ENCODE measurements around the gene DMGDH. TPM values are rescaled to one million over a fixed set of nuclear protein-coding genes. Genes with fewer than 3 reads are reported as not detected.

Gene DMGDH
- total RNA-seq, 2 experiments from 2014 or later, result 0.50 TPM; not detected in 1

DNA sequence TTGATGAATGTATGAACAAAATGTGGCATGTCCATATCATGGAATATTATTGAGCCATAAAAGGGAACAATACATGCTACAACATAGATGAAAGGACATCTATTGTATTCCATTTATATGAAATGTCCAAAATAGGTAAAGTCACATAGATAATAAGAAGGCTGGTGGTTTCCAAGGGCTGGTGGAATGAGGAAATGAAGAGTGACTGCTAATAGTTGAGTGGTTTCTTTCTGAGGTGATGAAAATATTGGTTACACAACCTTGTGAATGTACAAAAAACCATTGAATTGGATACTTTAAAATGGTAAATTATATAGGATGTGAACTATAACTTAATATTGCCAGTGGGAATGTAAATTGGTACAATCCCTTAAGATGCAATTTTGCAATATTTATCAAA is 89.6 kb downstream of the DMGDH start:
- H3K4me3 Mint-ChIP-seq, result peak overlapping the region; percentile 12
- H3K27ac ChIP-seq (ENCODE audit: low read depth in 1 of 2, low read length in 2 of 2), result no peak overlapping the region
- ChIA-PET POLR2A (no interaction called here), CTCF (no interaction called here)
- TF ChIP-seq CTCF (IDR thresholded peaks at IDR 0.05), result no peak
- peaks cover 7% of the 10 kb centered on the region for H3K4me1 ChIP-seq (ENCODE audit: insufficient read depth, low read length)
- no peak overlapping the region for H3K27ac Mint-ChIP-seq
- H3K4me1 Mint-ChIP-seq (ENCODE audit: low read depth), result peaks cover 24% of the 10 kb centered on the region
- intact Hi-C loops (cut with DNase I, micrococcal nuclease), result loop anchor here in 1 of 2 experiments (5.0 to 10.0 kb wide), 7 partner anchors 127 to 1945 kb away; partner anchors contain the start of genes AGGF1, AP3B1 and TENT2
- DNase-seq, result peak in 1 of 14 experiments; percentile 16
- H3K9me3 ChIP-seq (ENCODE audit: control insufficient read depth in 1 of 2, insufficient read depth in 1 of 2, low read length in 2 of 2), result no peaks in the 10 kb centered on the region
- no peaks in the 10 kb centered on the region for H3K27me3 ChIP-seq (ENCODE audit: control insufficient read depth in 1 of 2, insufficient read depth in 2 of 2, low read length in 2 of 2)
- H3K4me3 ChIP-seq (ENCODE audit: low read length), result no peak overlapping the region
- no peaks in the 10 kb centered on the region for H3K27me3 Mint-ChIP-seq
- no peak for ATAC-seq (ENCODE audit: poor library complexity)
- no peaks in the 10 kb centered on the region for H3K9me3 Mint-ChIP-seq
- H3K36me3 Mint-ChIP-seq (ENCODE audit: low read depth), result peaks cover 5% of the 10 kb centered on the region
- no peaks in the 10 kb centered on the region for H3K36me3 ChIP-seq (ENCODE audit: insufficient read depth, low read length)

GRCh38 chr5:78979117-78979742 is 90.2 kb downstream of the DMGDH start:
- CTCF ChIA-PET, result no interaction called here
- ATAC-seq (ENCODE audit: poor library complexity) (no peak), DNase-seq (no peak)
- Mint-ChIP-seq H3K27ac (no peak overlapping the region), H3K36me3 (ENCODE audit: low read depth) (peaks cover 2% of the 10 kb centered on the region), H3K4me1 (ENCODE audit: low read depth) (peaks cover 22% of the 10 kb centered on the region), H3K27me3 (no peaks in the 10 kb centered on the region), H3K9me3 (no peaks in the 10 kb centered on the region), H3K4me3 (no peak overlapping the region)
- Histone ChIP-seq H3K27ac (ENCODE audit: low read depth in 1 of 2, low read length in 2 of 2) (no peak overlapping the region), H3K4me3 (ENCODE audit: low read length) (no peak overlapping the region), H3K4me1 (ENCODE audit: insufficient read depth, low read length) (peaks cover 7% of the 10 kb centered on the region), H3K36me3 (ENCODE audit: insufficient read depth, low read length) (no peaks in the 10 kb centered on the region), H3K9me3 (ENCODE audit: control insufficient read depth in 1 of 2, insufficient read depth in 1 of 2, low read length in 2 of 2) (no peaks in the 10 kb centered on the region), H3K27me3 (ENCODE audit: control insufficient read depth in 1 of 2, insufficient read depth in 2 of 2, low read length in 2 of 2) (no peaks in the 10 kb centered on the region)
- intact Hi-C loops (cut with DNase I, micrococcal nuclease), result loop anchor here in 1 of 2 experiments (5.0 kb wide), 1 partner anchor 128 kb away; no protein-coding TSS in a partner anchor
- POLR2A ChIA-PET, result no interaction called here
- no peak for TF ChIP-seq CTCF (IDR thresholded peaks at IDR 0.05)

- ChIA-PET CTCF (no interaction called here), POLR2A (no interaction called here)
- Mint-ChIP-seq H3K36me3 (ENCODE audit: low read depth) (no peaks in the 10 kb centered on the region), H3K27ac (no peak overlapping the region), H3K9me3 (no peaks in the 10 kb centered on the region), H3K27me3 (no peaks in the 10 kb centered on the region), H3K4me1 (ENCODE audit: low read depth) (no peaks in the 10 kb centered on the region), H3K4me3 (no peak overlapping the region)
- no peak for TF ChIP-seq CTCF (IDR thresholded peaks at IDR 0.05)
- DNase-seq (no peak), ATAC-seq (ENCODE audit: poor library complexity) (no peak)
- H3K4me3 ChIP-seq (ENCODE audit: low read length), result no peak overlapping the region
- H3K36me3 ChIP-seq (ENCODE audit: insufficient read depth, low read length), result no peaks in the 10 kb centered on the region
- H3K9me3 ChIP-seq (ENCODE audit: control insufficient read depth in 1 of 2, insufficient read depth in 1 of 2, low read length in 2 of 2), result no peaks in the 10 kb centered on the region
- no peak overlapping the region for H3K27ac ChIP-seq (ENCODE audit: low read depth in 1 of 2, low read length in 2 of 2)
- intact Hi-C loops (cut with DNase I, micrococcal nuclease), result loop anchor here in 1 of 2 experiments (5.0 kb wide), 1 partner anchor 132 kb away; no protein-coding TSS in a partner anchor
- H3K4me1 ChIP-seq (ENCODE audit: insufficient read depth, low read length), result no peaks in the 10 kb centered on the region
- no peaks in the 10 kb centered on the region for H3K27me3 ChIP-seq (ENCODE audit: control insufficient read depth in 1 of 2, insufficient read depth in 2 of 2, low read length in 2 of 2)
Measured at GRCh38 chr5:78975035-78975434, 94.4 kb downstream of the DMGDH start.

All from CD4-positive, alpha-beta T cell (primary cell).